ENCODE results near the gene TRIM33. TPM values are rescaled to one million over a fixed set of nuclear protein-coding genes. Genes with fewer than 3 reads are reported as not detected.

TRIM33 gene
- total RNA-seq, 1 experiment from 2014 or later: 28.7 TPM

DNA sequence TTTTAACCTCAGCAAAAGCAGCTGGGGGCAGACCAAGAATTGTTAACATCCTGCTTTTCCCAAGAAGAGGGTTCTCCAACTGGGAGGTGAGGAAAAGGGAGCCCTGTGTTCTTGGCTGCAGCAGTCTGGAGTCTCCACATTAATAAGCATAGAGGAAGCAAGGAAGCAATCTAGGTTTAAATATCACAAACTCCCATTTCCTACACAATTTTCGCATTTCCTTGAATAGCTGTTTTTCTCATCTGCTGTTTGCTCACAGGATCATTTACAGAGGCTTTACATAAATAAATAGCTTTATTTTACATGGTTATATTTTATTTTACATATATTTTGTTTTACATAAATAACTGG lies 124.0 kb downstream of the TRIM33 start:
- Mint-ChIP-seq H3K4me1 (ENCODE audit: low read depth, unreplicated experiment) (no peaks in the 10 kb centered on the region), H3K4me3 (ENCODE audit: unreplicated experiment) (no peak overlapping the region), H3K27me3 (ENCODE audit: insufficient read depth, unreplicated experiment) (no peaks in the 10 kb centered on the region), H3K36me3 (ENCODE audit: insufficient read depth, unreplicated experiment) (peaks cover 12% of the 10 kb centered on the region), H3K27ac (ENCODE audit: unreplicated experiment) (no peak overlapping the region), H3K9me3 (ENCODE audit: unreplicated experiment) (no peaks in the 10 kb centered on the region)
- TF ChIP-seq, protein P1, sequence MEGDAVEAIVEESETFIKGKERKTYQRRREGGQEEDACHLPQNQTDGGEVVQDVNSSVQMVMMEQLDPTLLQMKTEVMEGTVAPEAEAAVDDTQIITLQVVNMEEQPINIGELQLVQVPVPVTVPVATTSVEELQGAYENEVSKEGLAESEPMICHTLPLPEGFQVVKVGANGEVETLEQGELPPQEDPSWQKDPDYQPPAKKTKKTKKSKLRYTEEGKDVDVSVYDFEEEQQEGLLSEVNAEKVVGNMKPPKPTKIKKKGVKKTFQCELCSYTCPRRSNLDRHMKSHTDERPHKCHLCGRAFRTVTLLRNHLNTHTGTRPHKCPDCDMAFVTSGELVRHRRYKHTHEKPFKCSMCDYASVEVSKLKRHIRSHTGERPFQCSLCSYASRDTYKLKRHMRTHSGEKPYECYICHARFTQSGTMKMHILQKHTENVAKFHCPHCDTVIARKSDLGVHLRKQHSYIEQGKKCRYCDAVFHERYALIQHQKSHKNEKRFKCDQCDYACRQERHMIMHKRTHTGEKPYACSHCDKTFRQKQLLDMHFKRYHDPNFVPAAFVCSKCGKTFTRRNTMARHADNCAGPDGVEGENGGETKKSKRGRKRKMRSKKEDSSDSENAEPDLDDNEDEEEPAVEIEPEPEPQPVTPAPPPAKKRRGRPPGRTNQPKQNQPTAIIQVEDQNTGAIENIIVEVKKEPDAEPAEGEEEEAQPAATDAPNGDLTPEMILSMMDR (IDR thresholded peaks at IDR 0.05; ENCODE audit: insufficient read depth in 1 of 2, low read depth in 1 of 2, low read length in 1 of 2, severe bottlenecking in 1 of 2, unreplicated experiment in 1 of 2): no peak
- POLR2A ChIA-PET: no interaction called here
- Histone ChIP-seq H3K9me3 (no peaks in the 10 kb centered on the region), H3K27me3 (replicated peaks; ENCODE audit: control insufficient read depth, insufficient read depth, low read length) (no peaks in the 10 kb centered on the region), H3K4me3 (ENCODE audit: low read depth, low read length) (no peak overlapping the region), H3K36me3 (ENCODE audit: control insufficient read depth, insufficient read depth, low read length) (no peaks in the 10 kb centered on the region), H3K4me1 (no peaks in the 10 kb centered on the region)
- intact Hi-C loops (cut with micrococcal nuclease; ENCODE audit: unreplicated experiment): no loop called here
- DNase-seq: no peak
- BruUV-seq (replicated peaks): no TSS peak
- CTCF ChIA-PET: interaction anchor here (0.6 kb wide), 1 partner anchor 78 kb away, joined by 3 read pairs; no protein-coding TSS in a partner anchor

DNA sequence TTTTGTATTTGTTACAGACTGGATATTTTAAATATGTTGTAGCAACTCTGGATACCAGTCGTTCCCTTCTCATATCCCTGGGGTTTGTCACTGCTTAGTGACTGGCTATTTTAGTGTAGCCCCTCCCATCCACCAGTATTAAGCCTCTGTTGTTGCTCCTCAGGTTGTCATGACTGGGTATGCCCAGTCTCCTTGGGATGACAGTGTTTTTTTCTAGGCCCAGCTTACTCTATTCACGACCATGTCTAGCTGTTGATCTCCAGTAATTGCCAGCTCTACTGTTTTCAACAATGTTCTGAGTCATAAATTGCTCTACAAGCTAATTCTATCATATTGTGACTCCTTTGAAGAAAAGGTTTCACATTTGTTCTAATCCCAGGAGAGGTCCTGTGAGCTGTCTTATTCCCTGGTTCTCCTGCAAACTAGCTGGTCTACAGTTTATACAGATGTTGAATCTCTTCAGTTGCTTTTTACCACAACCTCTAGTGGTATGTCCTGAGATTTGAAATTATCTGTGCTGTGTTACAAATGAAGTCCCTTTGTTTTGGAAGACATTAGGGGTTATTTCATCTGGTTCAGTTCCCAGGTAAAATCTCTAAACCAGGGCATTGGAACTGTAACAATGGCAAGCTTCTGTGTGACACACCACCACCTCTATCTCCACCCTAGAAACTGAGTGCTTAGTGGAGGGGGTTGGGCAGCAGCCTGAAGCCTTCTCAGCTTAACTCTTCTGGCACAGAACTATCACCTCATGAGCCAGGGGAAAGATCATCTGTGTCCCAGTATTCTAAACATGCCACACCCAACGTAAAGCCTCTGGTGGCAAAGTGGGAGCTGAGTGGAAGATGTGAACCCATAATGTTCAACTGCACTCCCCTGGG lies 124.6 kb downstream of the TRIM33 start:
- CTCF ChIA-PET: interaction anchor here (0.6 kb wide), 1 partner anchor 78 kb away, joined by 3 read pairs; no protein-coding TSS in a partner anchor
- POLR2A ChIA-PET: no interaction called here

DNA sequence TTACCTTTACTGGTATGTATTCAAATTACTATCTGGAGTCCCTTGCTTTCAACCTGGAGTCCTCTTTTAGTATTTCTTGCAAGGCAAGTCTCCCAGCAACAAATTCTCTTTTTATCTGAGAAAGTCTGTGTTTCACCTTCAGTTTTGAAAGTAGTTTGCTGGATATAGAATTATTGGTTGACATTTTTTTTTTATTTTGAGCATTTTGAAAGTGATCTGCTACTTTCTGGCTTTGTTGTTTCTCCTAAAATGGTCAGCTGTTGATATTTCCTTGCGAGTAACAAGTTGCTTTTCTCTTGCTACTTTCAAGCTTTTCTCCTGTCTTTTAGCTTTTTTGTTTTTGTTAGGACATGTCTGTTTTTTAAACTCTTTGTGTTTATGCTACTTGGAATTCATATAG lies 126.1 kb downstream of the TRIM33 start:
- H3K9me3 ChIP-seq: no peaks in the 10 kb centered on the region
- ChIA-PET POLR2A (no interaction called here), CTCF (no interaction called here)
- Mint-ChIP-seq H3K36me3 (ENCODE audit: insufficient read depth, unreplicated experiment) (no peaks in the 10 kb centered on the region), H3K4me3 (ENCODE audit: unreplicated experiment) (no peak overlapping the region), H3K4me1 (ENCODE audit: low read depth, unreplicated experiment) (no peaks in the 10 kb centered on the region), H3K27me3 (ENCODE audit: insufficient read depth, unreplicated experiment) (no peaks in the 10 kb centered on the region), H3K27ac (ENCODE audit: unreplicated experiment) (no peak overlapping the region), H3K9me3 (ENCODE audit: unreplicated experiment) (no peaks in the 10 kb centered on the region)
- TF ChIP-seq, protein P1 (IDR thresholded peaks at IDR 0.05; ENCODE audit: insufficient read depth in 1 of 2, low read depth in 1 of 2, low read length in 1 of 2, severe bottlenecking in 1 of 2, unreplicated experiment in 1 of 2): no peak
- intact Hi-C loops (cut with micrococcal nuclease; ENCODE audit: unreplicated experiment): no loop called here
- no peaks in the 10 kb centered on the region for H3K4me1 ChIP-seq
- BruUV-seq (replicated peaks): no TSS peak
- H3K27me3 ChIP-seq (replicated peaks; ENCODE audit: control insufficient read depth, insufficient read depth, low read length): no peaks in the 10 kb centered on the region
- H3K4me3 ChIP-seq (ENCODE audit: low read depth, low read length): no peak overlapping the region
- no peaks in the 10 kb centered on the region for H3K36me3 ChIP-seq (ENCODE audit: control insufficient read depth, insufficient read depth, low read length)
- no peak for DNase-seq

More for the DNA sequence above, 124.6 kb downstream of the TRIM33 start:
- intact Hi-C loops (cut with micrococcal nuclease; ENCODE audit: unreplicated experiment): no loop called here
- H3K4me1 Mint-ChIP-seq (ENCODE audit: low read depth, unreplicated experiment): no peaks in the 10 kb centered on the region
- H3K4me3 Mint-ChIP-seq (ENCODE audit: unreplicated experiment): no peak overlapping the region
- H3K4me3 ChIP-seq (ENCODE audit: low read depth, low read length): no peak overlapping the region
- H3K9me3 ChIP-seq: no peaks in the 10 kb centered on the region
- H3K27ac Mint-ChIP-seq (ENCODE audit: unreplicated experiment): no peak overlapping the region
- peaks cover 8% of the 10 kb centered on the region for H3K36me3 Mint-ChIP-seq (ENCODE audit: insufficient read depth, unreplicated experiment)
- H3K36me3 ChIP-seq (ENCODE audit: control insufficient read depth, insufficient read depth, low read length): no peaks in the 10 kb centered on the region
- no peaks in the 10 kb centered on the region for H3K9me3 Mint-ChIP-seq (ENCODE audit: unreplicated experiment)
- no TSS peak for BruUV-seq (replicated peaks)
- no peak for DNase-seq
- no peaks in the 10 kb centered on the region for H3K27me3 ChIP-seq (replicated peaks; ENCODE audit: control insufficient read depth, insufficient read depth, low read length)
- no peaks in the 10 kb centered on the region for H3K4me1 ChIP-seq
- TF ChIP-seq, protein P1 (IDR thresholded peaks at IDR 0.05; ENCODE audit: insufficient read depth in 1 of 2, low read depth in 1 of 2, low read length in 1 of 2, severe bottlenecking in 1 of 2, unreplicated experiment in 1 of 2): no peak
- H3K27me3 Mint-ChIP-seq (ENCODE audit: insufficient read depth, unreplicated experiment): no peaks in the 10 kb centered on the region
